ENCODE measurements around the gene NFIC.

The NFIC gene

DNA sequence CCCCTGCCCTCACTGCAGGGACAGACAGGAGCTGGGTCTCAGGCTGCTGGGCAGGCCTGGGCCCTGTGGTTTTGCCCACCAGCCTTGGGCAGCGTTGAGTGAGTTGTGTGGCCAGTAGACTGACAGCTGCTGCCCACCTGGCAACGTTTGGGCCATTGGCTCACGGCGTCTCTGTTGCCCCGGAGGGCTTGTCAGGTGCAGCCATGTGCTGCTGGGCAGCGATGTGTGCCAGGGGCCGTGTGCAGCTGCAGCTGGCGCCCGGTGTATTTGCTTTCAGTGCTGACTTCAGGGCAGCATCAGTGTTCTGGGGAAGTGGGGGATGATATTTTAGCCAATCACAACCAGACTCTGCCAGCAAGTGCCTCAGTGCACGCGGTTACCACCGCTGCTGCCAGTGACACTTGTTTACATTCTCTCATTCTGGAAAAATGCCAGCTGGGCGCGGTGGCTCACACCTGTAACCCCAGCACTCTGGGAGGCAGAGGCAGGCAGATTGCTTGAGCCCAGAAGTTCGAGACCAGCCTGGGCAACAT lies 150.4 kb downstream of the NFIC start:
- H3K9me3 Mint-ChIP-seq, result no peaks in the 10 kb centered on the region
- peaks cover 46% of the 10 kb centered on the region for H3K4me1 Mint-ChIP-seq (ENCODE audit: low read depth)
- H3K27ac Mint-ChIP-seq, result no peak overlapping the region
- H3K36me3 Mint-ChIP-seq (ENCODE audit: low read depth), result peaks cover 6% of the 10 kb centered on the region
- H3K27me3 Mint-ChIP-seq, result no peaks in the 10 kb centered on the region
- no peak overlapping the region for H3K4me3 Mint-ChIP-seq

DNA sequence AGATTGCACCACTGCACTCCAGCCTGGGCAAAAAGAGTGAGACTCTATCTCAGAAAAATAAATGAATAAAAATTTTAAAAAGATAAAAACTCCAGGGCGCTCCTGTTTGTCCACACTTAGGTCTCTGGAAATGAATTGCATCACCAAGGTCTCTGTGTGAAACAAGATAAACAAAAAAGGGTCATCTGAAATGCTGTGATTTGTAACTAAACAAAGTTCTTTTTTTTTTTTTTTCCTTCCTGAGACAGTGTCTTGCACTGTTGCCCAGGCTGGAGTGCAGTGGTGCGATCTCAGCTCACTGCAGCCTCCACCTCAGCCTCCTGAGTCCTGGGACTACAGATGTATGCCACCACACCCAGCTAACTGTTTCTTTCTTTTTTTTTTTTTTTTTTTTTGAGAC lies 151.3 kb downstream of the NFIC start:
- H3K27ac Mint-ChIP-seq, result no peak overlapping the region
- H3K4me1 Mint-ChIP-seq (ENCODE audit: low read depth), result peaks cover 43% of the 10 kb centered on the region
- H3K27me3 Mint-ChIP-seq, result no peaks in the 10 kb centered on the region
- peaks cover 6% of the 10 kb centered on the region for H3K36me3 Mint-ChIP-seq (ENCODE audit: low read depth)
- no peaks in the 10 kb centered on the region for H3K9me3 Mint-ChIP-seq
- no peak overlapping the region for H3K4me3 Mint-ChIP-seq

GRCh38 chr19:3518255-3518654 lies 151.9 kb downstream of the NFIC start:
- H3K9me3 Mint-ChIP-seq, result no peaks in the 10 kb centered on the region
- peaks cover 6% of the 10 kb centered on the region for H3K36me3 Mint-ChIP-seq (ENCODE audit: low read depth)
- H3K4me1 Mint-ChIP-seq (ENCODE audit: low read depth), result peaks cover 43% of the 10 kb centered on the region
- H3K27me3 Mint-ChIP-seq, result no peaks in the 10 kb centered on the region
- H3K4me3 Mint-ChIP-seq, result no peak overlapping the region
- no peak overlapping the region for H3K27ac Mint-ChIP-seq

- H3K4me3 Mint-ChIP-seq, result no peak overlapping the region
- no peaks in the 10 kb centered on the region for H3K27me3 Mint-ChIP-seq
- no peaks in the 10 kb centered on the region for H3K9me3 Mint-ChIP-seq
- peaks cover 6% of the 10 kb centered on the region for H3K36me3 Mint-ChIP-seq (ENCODE audit: low read depth)
- H3K27ac Mint-ChIP-seq, result no peak overlapping the region
- H3K4me1 Mint-ChIP-seq (ENCODE audit: low read depth), result peaks cover 41% of the 10 kb centered on the region
Observed at GRCh38 chr19:3518659-3519058, 152.3 kb downstream of the NFIC start.
